ENCODE results near the gene FLNC. TPM values are rescaled to one million over a fixed set of nuclear protein-coding genes. Genes with fewer than 3 reads are reported as not detected.

Gene FLNC
- total and polyA plus RNA-seq, 2 of the 4 experiments (the other 2 are of a cell fraction): 116 to 154 TPM

- WGBS, 2 experiments (ENCODE audit: extremely low coverage in 2 of 2, insufficient read length in 1 of 2): 57% methylated on average over 10 of the region's 31 CpGs; no CpG with 5 or more reads in 1 of the 2 experiments
- dilution Hi-C loops (cut with HindIII; ENCODE audit: low sequenced_read_pairs, unreplicated experiment): no loop called here
- ChIA-PET CTCF (interaction anchor here (0.6 to 1.0 kb wide), 2 partner anchors 9 to 17 kb away, joined by 3 to 4 read pairs; partner anchors contain the start of gene ATP6V1F), POLR2A (ENCODE audit: unreplicated experiment) (no interaction called here)
- H3K4ac ChIP-seq (ENCODE audit: low read depth, low read length): no peak overlapping the region
- no peaks in the 10 kb centered on the region for H3K9me3 ChIP-seq (ENCODE audit: control insufficient read depth, insufficient read depth, low read length)
- no peak overlapping the region for H2AK9ac ChIP-seq (replicated peaks; ENCODE audit: low read depth, low read length, poor library complexity)
- in situ Hi-C loops (cut with MboI; ENCODE audit: low sequenced_read_pairs): loop anchor here (5.0 to 25.0 kb wide), 2 partner anchors 273 to 418 kb away; partner anchors contain the start of gene HILPDA
- H2BK120ac ChIP-seq (ENCODE audit: low read depth, low read length): no peak overlapping the region
- peak overlapping the region; percentile 78 for H2AFZ ChIP-seq (replicated peaks; ENCODE audit: low read length, poor library complexity)
- H4K8ac ChIP-seq (ENCODE audit: low read depth in 2 of 2, low read length in 2 of 2): no peak overlapping the region
- H3K4me1 ChIP-seq (ENCODE audit: control insufficient read depth, insufficient read depth, low read length): no peaks in the 10 kb centered on the region
- intact Hi-C loops (cut with micrococcal nuclease): loop anchor here (5.0 kb wide), 3 partner anchors 268 to 453 kb away; partner anchors contain the start of gene METTL2B
- H3K4me2 ChIP-seq (ENCODE audit: low read depth, low read length): no peak overlapping the region
- BruUV-seq (replicated peaks): no TSS peak
- no peak overlapping the region for H2BK15ac ChIP-seq (ENCODE audit: low read depth, low read length)
- H2BK20ac ChIP-seq (ENCODE audit: low read depth, low read length): no peak overlapping the region
- ATAC-seq (ENCODE audit: low read depth) (peak; percentile 95), DNase-seq (peak; percentile 58)
- H3K79me1 ChIP-seq (ENCODE audit: low read depth in 1 of 2, low read length in 2 of 2): no peaks in the 10 kb centered on the region
- no peak overlapping the region for H4K91ac ChIP-seq (ENCODE audit: insufficient read depth, low read depth, low read length)
- H4K5ac ChIP-seq (ENCODE audit: low read depth, low read length): no peak overlapping the region
- no peak overlapping the region for H3K56ac ChIP-seq (ENCODE audit: extremely low read depth, insufficient read depth, low read length)
- H2BK5ac ChIP-seq (ENCODE audit: low read depth, low read length, poor library complexity, severe bottlenecking): no peak overlapping the region
- H3K27me3 ChIP-seq (ENCODE audit: control insufficient read depth, insufficient read depth, low read length): peaks cover 10% of the 10 kb centered on the region; the same call in 1 of the 2 replicates
- TF ChIP-seq SMC3 (IDR thresholded peaks at IDR 0.05; ENCODE audit: low read depth, low read length) (peak; percentile 78), CTCF (conservative IDR thresholded peaks at IDR 0.05; ENCODE audit: low read depth, low read length) (peak; percentile 92), RAD21 (IDR thresholded peaks at IDR 0.05; ENCODE audit: low read length) (peak; percentile 96), RFX5 (IDR thresholded peaks at IDR 0.05; ENCODE audit: low read depth, low read length) (no peak), MAZ (IDR thresholded peaks at IDR 0.05; ENCODE audit: borderline replicate concordance, low read depth, low read length) (0 out of 2 replicates have a peak, but pooled peaks have one; percentile 42), FOS (IDR thresholded peaks at IDR 0.05; ENCODE audit: low read depth, low read length) (no peak), POLR2A (IDR thresholded peaks at IDR 0.05; ENCODE audit: low read depth, low read length) (peak; percentile 37; the same call in 1 of the 2 replicates), MXI1 (IDR thresholded peaks at IDR 0.05; ENCODE audit: borderline replicate concordance, low read depth, low read length) (no peak)
- no peak overlapping the region for H3K18ac ChIP-seq (ENCODE audit: low read depth, low read length)
- H3K23ac ChIP-seq (ENCODE audit: low read depth, low read length): no peak overlapping the region
- H3K9me1 ChIP-seq (ENCODE audit: insufficient read depth, low read length): no peaks in the 10 kb centered on the region
- no peaks in the 10 kb centered on the region for H4K20me1 ChIP-seq (ENCODE audit: insufficient read depth, low read length)
- no peak overlapping the region for H2AK5ac ChIP-seq (ENCODE audit: low read depth, low read length)
- H3K4me3 ChIP-seq (ENCODE audit: insufficient read depth, low read depth, low read length): no peak overlapping the region
- no peak overlapping the region for H3K14ac ChIP-seq (replicated peaks; ENCODE audit: low read depth, low read length)
- H3K27ac ChIP-seq (ENCODE audit: insufficient read depth, low read length): no peak overlapping the region
- no peak overlapping the region for H3K9ac ChIP-seq (ENCODE audit: low read depth, low read length)
- no peaks in the 10 kb centered on the region for H3K36me3 ChIP-seq (ENCODE audit: control insufficient read depth, insufficient read depth, low read length)
These were observed 49.9 kb downstream of the FLNC start for GRCh38 chr7:128879939-128880746.

All from IMR-90 (cell line).